ENCODE measurements around the gene CNTNAP1. TPM values are rescaled to one million over a fixed set of nuclear protein-coding genes. Genes with fewer than 3 reads are reported as not detected.

CNTNAP1 gene
- total and polyA plus RNA-seq, 9 of the 15 experiments (the other 6 are each of a cell fraction or from before 2014, with no cell fraction given): 0.10 to 1.8 (median 0.62) TPM

- no peak for TF ChIP-seq CLOCK (CRISPR knock-in tag; IDR thresholded peaks at IDR 0.05; ENCODE audit: borderline replicate concordance)
- TF ChIP-seq ZNF282 (CRISPR knock-in tag; IDR thresholded peaks at IDR 0.05): no peak
- TF ChIP-seq LCOR (CRISPR knock-in tag; IDR thresholded peaks at IDR 0.05): no peak
- no peak for TF ChIP-seq POLR2H (tag; IDR thresholded peaks at IDR 0.05; ENCODE audit: low read depth)
- TF ChIP-seq SMAD1 (IDR thresholded peaks at IDR 0.05; ENCODE audit: low read depth, low read length, partially characterized antibody): no peak
Observed at GRCh38 chr17:42655528-42655927, 26.8 kb upstream of the CNTNAP1 start (continued).

- no peak for DNase-seq (ENCODE audit: extremely low read depth in 1 of 4, low spot score in 3 of 4)
- Histone ChIP-seq H3K79me2 (ENCODE audit: control insufficient read depth, insufficient read depth, low read length) (no peaks in the 10 kb centered on the region), H3K4me3 (no peak overlapping the region), H3K9ac (ENCODE audit: insufficient read depth in 1 of 2, low read depth in 2 of 2, low read length in 2 of 2) (no peak overlapping the region), H3K27ac (ENCODE audit: extremely low read depth, low read depth, low read length) (no peak overlapping the region), H3K9me1 (ENCODE audit: control insufficient read depth, insufficient read depth, low read length) (no peaks in the 10 kb centered on the region), H2AFZ (ENCODE audit: low read depth, low read length) (no peak overlapping the region), H3K4me1 (replicated peaks in 1 of 2; ENCODE audit: control insufficient read depth in 2 of 2, insufficient read depth in 2 of 2, low read length in 2 of 2) (peaks cover 27 to 29% of the 10 kb centered on the region in 2 experiments), H3K27me3 (ENCODE audit: control insufficient read depth in 2 of 2, insufficient read depth in 2 of 2, low read length in 2 of 2) (no peaks in the 10 kb centered on the region), H3K4me2 (ENCODE audit: insufficient read depth, low read length) (no peak overlapping the region), H3K9me3 (replicated peaks; ENCODE audit: control insufficient read depth, insufficient read depth, low read depth, low read length) (no peaks in the 10 kb centered on the region), H3K36me3 (ENCODE audit: control insufficient read depth, insufficient read depth, low read length) (no peaks in the 10 kb centered on the region), H4K20me1 (replicated peaks; ENCODE audit: control insufficient read depth, insufficient read depth, low read length) (no peaks in the 10 kb centered on the region)
- CTCF ChIA-PET (ENCODE audit: low intra/inter-chr PET ratio): no interaction called here
- intact Hi-C loops (cut with micrococcal nuclease) (no loop called here), in situ Hi-C loops (cut with MboI) (no loop called here)
- no peak for FAIRE-seq
- POLR2A ChIA-PET: interaction anchor here (0.6 to 1.0 kb wide), 3 partner anchors 12 to 81 kb away, joined by 3 to 4 read pairs (median 3); no protein-coding TSS in a partner anchor
- WGBS (ENCODE audit: insufficient coverage, low coverage, missing lambda C conversion rate): 77% methylated on average over 9 of the region's 9 CpGs
- no TSS peak for BruUV-seq (replicated peaks)
- no peak for ATAC-seq
- no peak for TF ChIP-seq BRF2 (IDR thresholded peaks at IDR 0.05; ENCODE audit: borderline replicate concordance, insufficient read depth, insufficient read length)
- no peak for TF ChIP-seq ZNF551 (CRISPR knock-in tag; IDR thresholded peaks at IDR 0.05)
- 0 out of 2 replicates have a peak, but pooled peaks have one; percentile 36 for TF ChIP-seq BCOR (IDR thresholded peaks at IDR 0.05)
- peak; percentile 44; the same call in 1 of the 2 replicates for TF ChIP-seq HINFP (tag; conservative IDR thresholded peaks at IDR 0.05; ENCODE audit: low read depth)
- no peak for TF ChIP-seq NR2C1 (IDR thresholded peaks at IDR 0.05)
- TF ChIP-seq NR2C1 (tag; IDR thresholded peaks at IDR 0.05): peak; percentile 28; the same call in 1 of the 2 replicates
- TF ChIP-seq GABPA (tag; conservative IDR thresholded peaks at IDR 0.05; ENCODE audit: low read depth): no peak
- TF ChIP-seq CREB5 (CRISPR knock-in tag; IDR thresholded peaks at IDR 0.05): no peak
Observed at GRCh38 chr17:42657824-42658588, 24.3 kb upstream of the CNTNAP1 start.

Measured in K562 (cell line).